ENCODE results near the gene VPS51.

DNA sequence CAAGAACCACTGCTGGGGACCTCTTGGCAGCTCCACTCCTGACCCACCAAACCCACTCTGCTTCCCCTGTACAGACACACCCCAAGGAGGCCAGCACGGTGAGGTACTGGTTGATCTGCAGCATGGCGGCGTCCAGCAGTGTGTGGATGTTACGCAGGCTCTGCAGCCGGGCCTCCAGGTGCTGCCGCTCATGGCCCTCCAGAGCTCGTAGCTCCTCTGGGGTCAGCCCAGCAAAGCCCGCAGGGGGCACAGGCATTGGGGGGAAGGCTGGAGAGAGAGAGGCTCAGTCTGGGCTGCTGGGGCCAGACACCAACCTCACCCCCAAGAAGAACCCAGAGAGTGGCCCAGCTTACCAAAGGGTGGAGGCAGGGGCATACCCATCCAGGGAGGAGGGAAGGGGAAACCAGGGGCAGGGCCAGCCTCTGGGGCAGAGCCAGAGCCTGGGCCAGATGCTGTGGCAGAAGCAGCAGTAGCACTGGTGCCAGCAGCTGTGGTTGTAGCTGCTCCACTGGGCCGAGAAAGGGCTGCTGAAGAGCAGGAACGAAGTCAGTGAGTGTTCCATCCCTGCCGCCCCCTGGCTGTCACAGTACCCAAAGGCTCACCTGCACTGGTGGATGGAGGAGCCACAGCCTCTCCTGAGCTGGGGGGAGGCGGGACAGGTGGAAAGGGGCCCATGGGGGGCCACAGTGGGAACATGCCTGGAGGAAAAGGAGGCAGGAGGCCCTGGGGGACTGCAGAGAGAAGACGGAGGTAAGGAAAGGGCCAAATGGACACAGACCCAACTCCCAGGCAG is 33.8 kb downstream of the VPS51 start:
- TF ChIP-seq, protein P1, sequence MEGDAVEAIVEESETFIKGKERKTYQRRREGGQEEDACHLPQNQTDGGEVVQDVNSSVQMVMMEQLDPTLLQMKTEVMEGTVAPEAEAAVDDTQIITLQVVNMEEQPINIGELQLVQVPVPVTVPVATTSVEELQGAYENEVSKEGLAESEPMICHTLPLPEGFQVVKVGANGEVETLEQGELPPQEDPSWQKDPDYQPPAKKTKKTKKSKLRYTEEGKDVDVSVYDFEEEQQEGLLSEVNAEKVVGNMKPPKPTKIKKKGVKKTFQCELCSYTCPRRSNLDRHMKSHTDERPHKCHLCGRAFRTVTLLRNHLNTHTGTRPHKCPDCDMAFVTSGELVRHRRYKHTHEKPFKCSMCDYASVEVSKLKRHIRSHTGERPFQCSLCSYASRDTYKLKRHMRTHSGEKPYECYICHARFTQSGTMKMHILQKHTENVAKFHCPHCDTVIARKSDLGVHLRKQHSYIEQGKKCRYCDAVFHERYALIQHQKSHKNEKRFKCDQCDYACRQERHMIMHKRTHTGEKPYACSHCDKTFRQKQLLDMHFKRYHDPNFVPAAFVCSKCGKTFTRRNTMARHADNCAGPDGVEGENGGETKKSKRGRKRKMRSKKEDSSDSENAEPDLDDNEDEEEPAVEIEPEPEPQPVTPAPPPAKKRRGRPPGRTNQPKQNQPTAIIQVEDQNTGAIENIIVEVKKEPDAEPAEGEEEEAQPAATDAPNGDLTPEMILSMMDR (IDR thresholded peaks at IDR 0.05) = no peak
- TF ChIP-seq POLR2A (IDR thresholded peaks at IDR 0.05) = no peak

All from esophagus squamous epithelium (tissue), 4 donors.